H9 (cell line): ENCODE results near the gene RFT1. TPM values are rescaled to one million over a fixed set of nuclear protein-coding genes. Genes with fewer than 3 reads are reported as not detected.

Experiments
- DNase-seq: peaks from one replicate; pipeline ENCODE4 v3.0.0-alpha.2; 2017
- H2AFZ ChIP-seq: one replicate; pipeline ENCODE4 v1.6.1; 2013; ENCODE audit warnings: mild to moderate bottlenecking, low read length, control low read depth, moderate library complexity
- H2AK5ac ChIP-seq: 2 replicates; pipeline ENCODE4 v1.6.1; 2013; ENCODE audit warnings: low read length, control low read depth, mixed read lengths; ENCODE audit not compliant: insufficient read length
- H2BK120ac ChIP-seq: one replicate; pipeline ENCODE4 v1.6.1; 2013; ENCODE audit warnings: low read depth, mild to moderate bottlenecking, low read length, control low read depth, inconsistent platforms; ENCODE audit not compliant: poor library complexity, severe bottlenecking
- H2BK12ac ChIP-seq: 2 replicates; pipeline ENCODE4 v1.6.1; 2013; ENCODE audit warnings: low read length, control low read depth, mixed read lengths, low read depth; ENCODE audit not compliant: insufficient read length
- H2BK15ac ChIP-seq: 2 replicates; pipeline ENCODE4 v1.6.1; 2013; ENCODE audit warnings: low read depth, low read length, control low read depth
- H2BK20ac ChIP-seq: one replicate; pipeline ENCODE4 v1.6.1; 2013; ENCODE audit warnings: low read depth, mild to moderate bottlenecking, low read length, control low read depth, inconsistent platforms; ENCODE audit not compliant: poor library complexity, severe bottlenecking
- H2BK5ac ChIP-seq: 2 replicates; pipeline ENCODE4 v1.6.1; 2013; ENCODE audit warnings: low read length, control low read depth, mixed read lengths; ENCODE audit not compliant: insufficient read length
- H3K14ac ChIP-seq: 2 replicates; pipeline ENCODE4 v1.6.1; 2013; ENCODE audit warnings: low read length, control low read depth; ENCODE audit not compliant: insufficient read depth
- H3K18ac ChIP-seq: 2 replicates; pipeline ENCODE4 v1.6.1; 2013; ENCODE audit warnings: low read depth, mild to moderate bottlenecking, mixed read lengths, low read length, control low read depth; ENCODE audit not compliant: insufficient read length
- H3K23ac ChIP-seq: 2 replicates; pipeline ENCODE4 v1.6.1; 2013; ENCODE audit warnings: low read length, control low read depth, mixed read lengths, low read depth; ENCODE audit not compliant: insufficient read length
- H3K23me2 ChIP-seq: 2 replicates; pipeline ENCODE4 v1.6.1; 2013; ENCODE audit warnings: low read depth, mild to moderate bottlenecking, mixed read lengths, low read length, control low read depth; ENCODE audit not compliant: insufficient read length, poor library complexity, severe bottlenecking
- H3K27ac ChIP-seq: 2 replicates; pipeline ENCODE4 v1.5.1; 2013; ENCODE audit warnings: low read length, control low read depth, mixed read lengths, low read depth; ENCODE audit not compliant: insufficient read length
- H3K27me3 ChIP-seq: 2 replicates; pipeline ENCODE4 v1.6.1; 2013; ENCODE audit warnings: low read length, control low read depth, inconsistent platforms; ENCODE audit not compliant: insufficient read depth
- H3K4ac ChIP-seq: 2 replicates; pipeline ENCODE4 v1.6.1; 2013; ENCODE audit warnings: low read depth, mild to moderate bottlenecking, control low read depth, inconsistent platforms, low read length, moderate library complexity
- H3K4me1 ChIP-seq: 2 replicates; pipeline ENCODE4 v1.6.1; 2013; ENCODE audit warnings: low read length, control low read depth, inconsistent platforms; ENCODE audit not compliant: insufficient read depth
- H3K4me2 ChIP-seq: 2 replicates; pipeline ENCODE4 v1.6.1; 2013; ENCODE audit warnings: low read length, control low read depth, mixed read lengths; ENCODE audit not compliant: insufficient read length, insufficient read depth
- H3K56ac ChIP-seq: 2 replicates; pipeline ENCODE4 v1.6.1; 2013; ENCODE audit warnings: low read depth, mild to moderate bottlenecking, mixed read lengths, low read length, control low read depth; ENCODE audit not compliant: insufficient read length
- H3K79me1 ChIP-seq: 2 replicates; pipeline ENCODE4 v1.6.1; 2013; ENCODE audit warnings: low read depth, mild to moderate bottlenecking, moderate library complexity, low read length, control low read depth, inconsistent platforms; ENCODE audit not compliant: insufficient read depth, poor library complexity, severe bottlenecking
- H3K79me2 ChIP-seq: 2 replicates; pipeline ENCODE4 v1.6.1; 2013; ENCODE audit warnings: low read length, control low read depth, inconsistent platforms; ENCODE audit not compliant: insufficient read depth
- H3K9ac ChIP-seq: 2 replicates; pipeline ENCODE4 v1.6.1; 2013; ENCODE audit warnings: low read length, control low read depth, mixed read lengths; ENCODE audit not compliant: insufficient read length; ENCODE audit errors: extremely low read depth
- H3K9me3 ChIP-seq: one replicate; pipeline ENCODE4 v1.6.1; 2013; ENCODE audit warnings: low read depth, low read length, inconsistent platforms; ENCODE audit not compliant: control insufficient read depth
- H3T11ph ChIP-seq: one replicate; pipeline ENCODE4 v1.6.1; 2013; ENCODE audit warnings: mild to moderate bottlenecking, low read length, control low read depth, inconsistent platforms
- H4K20me1 ChIP-seq: one replicate; pipeline ENCODE4 v1.6.1; 2013; ENCODE audit not compliant: control insufficient read depth, insufficient read length, insufficient read depth
- H4K5ac ChIP-seq: 2 replicates; pipeline ENCODE4 v1.6.1; 2013; ENCODE audit warnings: low read depth, mild to moderate bottlenecking, mixed read lengths, low read length, control low read depth; ENCODE audit not compliant: insufficient read length
- H4K8ac ChIP-seq: replicated peaks from 2 replicates; pipeline ENCODE4 v1.6.1; 2013; ENCODE audit warnings: low read length, control low read depth, mixed read lengths, low read depth; ENCODE audit not compliant: insufficient read length
- H4K91ac ChIP-seq: 2 replicates; pipeline ENCODE4 v1.6.1; 2013; ENCODE audit warnings: low read depth, mild to moderate bottlenecking, moderate library complexity, mixed read lengths, low read length, control low read depth; ENCODE audit not compliant: insufficient read length
- H3K27ac Mint-ChIP-seq, 3 experiments: 2 replicates in 2 of 3; 3 replicates in 1 of 3; pipeline ENCODE4 v1.8.0; 2020 to 2021; ENCODE audit warnings: mixed read lengths in 3 of 3, mild to moderate bottlenecking in 1 of 3, moderate library complexity in 1 of 3
- H3K27me3 Mint-ChIP-seq: 2 replicates; pipeline ENCODE4 v1.8.0; 2021; ENCODE audit warnings: low read depth, mild to moderate bottlenecking, moderate library complexity, mixed read lengths
- H3K36me3 Mint-ChIP-seq, 3 experiments: 2 replicates in 2 of 3; 3 replicates in 1 of 3; pipeline ENCODE4 v1.8.0; 2020 to 2021; ENCODE audit warnings: low read depth in 3 of 3, mixed read lengths in 3 of 3; ENCODE audit not compliant: insufficient read depth in 1 of 3
- H3K4me1 Mint-ChIP-seq, 2 experiments: 2 replicates each; pipeline ENCODE4 v1.8.0; 2020; ENCODE audit warnings: mixed read lengths in 2 of 2
- H3K4me3 Mint-ChIP-seq, 2 experiments: 2 replicates in 1 of 2; 3 replicates in 1 of 2; pipeline ENCODE4 v1.8.0; 2020 to 2021; ENCODE audit warnings: mild to moderate bottlenecking in 2 of 2, mixed read lengths in 2 of 2, moderate library complexity in 1 of 2
- H3K9me3 Mint-ChIP-seq, 2 experiments: 2 replicates in 1 of 2; 3 replicates in 1 of 2; pipeline ENCODE4 v1.8.0; 2020; ENCODE audit warnings: mild to moderate bottlenecking in 2 of 2, mixed read lengths in 2 of 2, moderate library complexity in 1 of 2
- WGBS: extraction: QIAGEN DNeasy Blood & Tissue Kit; methylation state at CpG from one replicate; pipeline ENCODE4 v1.1.7; 2013; ENCODE audit warnings: missing lambda C conversion rate, low lambda C conversion rate, mixed read lengths; ENCODE audit not compliant: insufficient read length; ENCODE audit errors: extremely low coverage; 5-methylcytosine and 5-hydroxymethylcytosine counted together
- total RNA-seq: library from RNA; stranded (reverse); gene quantifications from 2 replicates; pipeline ENCODE4 v1.2.1, GENCODE V29; 2021
- TF ChIP-seq, protein P1 (sequence below): fragments of 200-600 bp; sonication (generic); conservative IDR thresholded peaks from 3 replicates; pipeline ENCODE4 v1.8.0; 2021; ENCODE audit warnings: antibody characterized with exemption, mild to moderate bottlenecking

The RFT1 gene
- total RNA-seq, 1 experiment from 2014 or later: 24.1 TPM

DNA sequence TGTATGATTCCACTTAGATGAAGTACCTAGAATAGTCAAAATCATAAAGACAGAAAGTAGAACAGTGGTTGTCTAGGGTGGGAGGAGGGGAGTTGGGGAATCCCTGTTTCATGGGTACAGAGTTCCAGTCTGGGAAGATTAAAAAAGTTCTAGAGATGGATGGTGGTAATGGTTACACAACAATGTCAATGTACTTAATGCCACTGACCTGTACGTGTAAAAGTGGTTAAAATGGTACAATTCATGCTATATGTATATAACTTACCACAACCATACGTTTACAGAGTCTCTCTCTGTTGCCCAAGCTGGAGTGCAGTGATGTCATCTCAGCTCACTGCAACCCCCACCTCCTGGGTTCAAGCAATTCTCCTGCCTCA, 90.9 kb downstream of the RFT1 start:
- whole genome bisulfite sequencing: no CpG with 5 or more reads among the region's 2 CpGs
- H2BK5ac ChIP-seq: no peak overlapping the region

More for the DNA sequence above, 90.9 kb downstream of the RFT1 start:
- no peak overlapping the region for H2BK120ac ChIP-seq
- Mint-ChIP-seq H3K4me3 (no peak overlapping the region), H3K9me3 (no peaks in the 10 kb centered on the region), H3K4me1 (peaks cover 21 to 24% of the 10 kb centered on the region in 2 experiments), H3K27me3 (peaks cover 13% of the 10 kb centered on the region), H3K36me3 (no peaks in the 10 kb centered on the region), H3K27ac (no peak overlapping the region)
- no peak overlapping the region for H3K18ac ChIP-seq
- no peak overlapping the region for H4K8ac ChIP-seq
- H2AFZ ChIP-seq: no peak overlapping the region
- H2BK15ac ChIP-seq: no peak overlapping the region
- no peak overlapping the region for H3K56ac ChIP-seq
- no peak overlapping the region for H4K5ac ChIP-seq
- no peaks in the 10 kb centered on the region; the same call in 1 of the 2 replicates for H3K79me2 ChIP-seq
- H3K23ac ChIP-seq: no peak overlapping the region
- no peak overlapping the region for H2AK5ac ChIP-seq
- DNase-seq: no peak
- H4K20me1 ChIP-seq: no peaks in the 10 kb centered on the region
- H3K14ac ChIP-seq: no peak overlapping the region
- H2BK20ac ChIP-seq: no peak overlapping the region
- no peaks in the 10 kb centered on the region; the same call in 1 of the 2 replicates for H3K4me1 ChIP-seq
- no peak overlapping the region for H3K4ac ChIP-seq
- no peaks in the 10 kb centered on the region for H3K9me3 ChIP-seq
- H3K27me3 ChIP-seq: no peaks in the 10 kb centered on the region; the same call in 1 of the 2 replicates
- no peak overlapping the region for H3K4me2 ChIP-seq
- H4K91ac ChIP-seq: no peak overlapping the region
- H3K27ac ChIP-seq: no peak overlapping the region
- no peak overlapping the region for H3T11ph ChIP-seq
- H2BK12ac ChIP-seq: no peak overlapping the region
- TF ChIP-seq, protein P1, sequence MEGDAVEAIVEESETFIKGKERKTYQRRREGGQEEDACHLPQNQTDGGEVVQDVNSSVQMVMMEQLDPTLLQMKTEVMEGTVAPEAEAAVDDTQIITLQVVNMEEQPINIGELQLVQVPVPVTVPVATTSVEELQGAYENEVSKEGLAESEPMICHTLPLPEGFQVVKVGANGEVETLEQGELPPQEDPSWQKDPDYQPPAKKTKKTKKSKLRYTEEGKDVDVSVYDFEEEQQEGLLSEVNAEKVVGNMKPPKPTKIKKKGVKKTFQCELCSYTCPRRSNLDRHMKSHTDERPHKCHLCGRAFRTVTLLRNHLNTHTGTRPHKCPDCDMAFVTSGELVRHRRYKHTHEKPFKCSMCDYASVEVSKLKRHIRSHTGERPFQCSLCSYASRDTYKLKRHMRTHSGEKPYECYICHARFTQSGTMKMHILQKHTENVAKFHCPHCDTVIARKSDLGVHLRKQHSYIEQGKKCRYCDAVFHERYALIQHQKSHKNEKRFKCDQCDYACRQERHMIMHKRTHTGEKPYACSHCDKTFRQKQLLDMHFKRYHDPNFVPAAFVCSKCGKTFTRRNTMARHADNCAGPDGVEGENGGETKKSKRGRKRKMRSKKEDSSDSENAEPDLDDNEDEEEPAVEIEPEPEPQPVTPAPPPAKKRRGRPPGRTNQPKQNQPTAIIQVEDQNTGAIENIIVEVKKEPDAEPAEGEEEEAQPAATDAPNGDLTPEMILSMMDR: no peak
- H3K9ac ChIP-seq: no peak overlapping the region
- H3K23me2 ChIP-seq: no peaks in the 10 kb centered on the region
- peaks cover 9% of the 10 kb centered on the region for H3K79me1 ChIP-seq
